DND-41 (cell line): ENCODE measurements around the gene NXPH1.

Source experiments
- CTCF ChIP-seq: IDR thresholded peaks from 2 replicates; pipeline ENCODE4 v1.5.1; 2012; ENCODE audit warnings: borderline replicate concordance, low read length, moderate library complexity, mild to moderate bottlenecking; ENCODE audit not compliant: poor library complexity, severe bottlenecking; ENCODE audit errors: extremely low read depth
- EZH2 ChIP-seq: IDR thresholded peaks from 3 replicates; pipeline ENCODE4 v1.6.1; 2012; ENCODE audit warnings: borderline replicate concordance, low read depth, mild to moderate bottlenecking, moderate library complexity, low read length, inconsistent platforms; ENCODE audit not compliant: severe bottlenecking

- TF ChIP-seq CTCF (no peak), EZH2 (no peak)
These were observed 83.6 kb downstream of the NXPH1 start for GRCh38 chr7:8516976-8517375.
